HEK293 (cell line): ENCODE data around the gene CLEC12A.

ENCODE experiments used
- CTCF ChIA-PET: fragments of 350-600 bp; formaldehyde crosslinking; extraction: SDS; loops from one replicate; lab custom pipeline; 2021; ENCODE audit warnings: antibody characterized with exemption; lab: Yijun Ruan, JAX
- POLR2A ChIA-PET: fragments of 300-600 bp; formaldehyde crosslinking; extraction: SDS; loops from one replicate; lab custom pipeline; 2020; ENCODE audit warnings: antibody characterized with exemption, inconsistent platforms; lab: Yijun Ruan, JAX
- H3K27ac ChIP-seq: fragments of 200-500 bp; sonication (Bioruptor generic); 2 replicates; pipeline ENCODE4 v1.5.1; 2014; ENCODE audit warnings: low read depth, low read length, control low read depth, inconsistent platforms; ENCODE audit errors: extremely low read depth
- H3K36me3 ChIP-seq, 2 experiments: fragments of 200-500 bp in 1 of 2; sonication (Bioruptor generic) in 1 of 2; 1 replicate in 1 of 2; 2 replicates in 1 of 2; pipeline ENCODE4 v1.5.1; 2014 to 2017; ENCODE audit warnings: inconsistent platforms in 2 of 2, low read length in 2 of 2; ENCODE audit not compliant: control insufficient read depth in 2 of 2, insufficient read depth in 1 of 2
- H3K4me1 ChIP-seq: fragments of 200-500 bp; sonication (Bioruptor generic); 2 replicates; pipeline ENCODE4 v1.5.1; 2014; ENCODE audit warnings: mild to moderate bottlenecking, low read length, inconsistent platforms; ENCODE audit not compliant: control insufficient read depth, insufficient read depth
- H3K4me3 ChIP-seq: 2 replicates; pipeline ENCODE4 v1.5.1; 2011; ENCODE audit warnings: low read depth, mild to moderate bottlenecking, control low read depth, low read length, moderate library complexity
- H3K9me3 ChIP-seq: fragments of 200-500 bp; sonication (Bioruptor generic); 2 replicates; pipeline ENCODE4 v1.5.1; 2014; ENCODE audit warnings: low read depth, low read length, inconsistent platforms; ENCODE audit not compliant: control insufficient read depth, insufficient read depth
- ELK4 ChIP-seq: IDR thresholded peaks from 2 replicates; pipeline ENCODE4 v1.6.1; 2011; ENCODE audit warnings: mild to moderate bottlenecking, low read depth, low read length, borderline replicate concordance
- HOXC10 ChIP-seq: sonication (generic); formaldehyde crosslinking; IDR thresholded peaks from 2 replicates; pipeline ENCODE4 v1.8.1; 2023; ENCODE audit warnings: mild to moderate bottlenecking, missing genetic modification reagents
- KLF9 ChIP-seq: fragments of 450-650 bp; formaldehyde crosslinking; IDR thresholded peaks from 2 replicates; pipeline ENCODE4 v1.5.1; 2016; ENCODE audit warnings: missing biosample characterization, missing genetic modification characterization, low read depth
- REPIN1 ChIP-seq: fragments of 450-650 bp; formaldehyde crosslinking; IDR thresholded peaks from 2 replicates; pipeline ENCODE4 v1.5.1; 2017; ENCODE audit warnings: missing biosample characterization, missing genetic modification characterization, low read depth
- SALL2 ChIP-seq: fragments of 450-650 bp; formaldehyde crosslinking; IDR thresholded peaks from 2 replicates; pipeline ENCODE4 v1.5.0; 2017; ENCODE audit warnings: missing biosample characterization, mild to moderate bottlenecking, missing genetic modification characterization, borderline replicate concordance
- YY2 ChIP-seq: fragments of 450-650 bp; formaldehyde crosslinking; IDR thresholded peaks from 2 replicates; pipeline ENCODE4 v1.5.1; 2016; ENCODE audit warnings: missing biosample characterization, missing genetic modification characterization
- ZBTB11 ChIP-seq: fragments of 450-650 bp; formaldehyde crosslinking; conservative IDR thresholded peaks from 2 replicates; pipeline ENCODE4 v1.5.1; 2016; ENCODE audit warnings: low read depth, missing biosample characterization, missing genetic modification characterization
- ZBTB48 ChIP-seq: fragments of 450-650 bp; formaldehyde crosslinking; IDR thresholded peaks from 2 replicates; pipeline ENCODE4 v1.5.1; 2016; ENCODE audit warnings: missing biosample characterization, missing genetic modification characterization
- ZFHX2 ChIP-seq: fragments of 450-650 bp; formaldehyde crosslinking; conservative IDR thresholded peaks from 2 replicates; pipeline ENCODE4 v1.5.1; 2016; ENCODE audit warnings: missing biosample characterization, missing genetic modification characterization
- ZFP41 ChIP-seq: fragments of 450-650 bp; formaldehyde crosslinking; IDR thresholded peaks from 2 replicates; pipeline ENCODE4 v1.5.1; 2016; ENCODE audit warnings: missing biosample characterization, missing genetic modification characterization, borderline replicate concordance
- ZNF169 ChIP-seq: fragments of 450-650 bp; formaldehyde crosslinking; IDR thresholded peaks from 2 replicates; pipeline ENCODE4 v1.5.1; 2016; ENCODE audit warnings: missing biosample characterization, missing genetic modification characterization
- ZNF239 ChIP-seq: fragments of 450-650 bp; formaldehyde crosslinking; IDR thresholded peaks from 2 replicates; pipeline ENCODE4 v1.5.1; 2016; ENCODE audit warnings: missing biosample characterization, missing genetic modification characterization
- ZNF341 ChIP-seq: fragments of 450-650 bp; formaldehyde crosslinking; IDR thresholded peaks from 2 replicates; pipeline ENCODE4; 2016; ENCODE audit warnings: low read depth, missing biosample characterization, missing genetic modification characterization
- ZNF362 ChIP-seq: fragments of 450-650 bp; formaldehyde crosslinking; IDR thresholded peaks from 2 replicates; pipeline ENCODE4 v1.5.1; 2016; ENCODE audit warnings: missing biosample characterization, missing genetic modification characterization
- ZNF394 ChIP-seq: fragments of 450-650 bp; formaldehyde crosslinking; IDR thresholded peaks from 2 replicates; pipeline ENCODE4 v1.5.1; 2016; ENCODE audit warnings: missing biosample characterization, missing genetic modification characterization, mild to moderate bottlenecking, moderate library complexity, borderline replicate concordance
- ZNF433 ChIP-seq: fragments of 450-650 bp; formaldehyde crosslinking; IDR thresholded peaks from 2 replicates; pipeline ENCODE4 v1.5.1; 2016; ENCODE audit warnings: missing biosample characterization, missing genetic modification characterization, low read depth
- ZNF513 ChIP-seq: fragments of 450-650 bp; IDR thresholded peaks from 2 replicates; pipeline ENCODE4 v1.5.1; 2018; ENCODE audit warnings: missing biosample characterization, missing genetic modification characterization
- ZNF549 ChIP-seq: fragments of 450-650 bp; IDR thresholded peaks from 2 replicates; pipeline ENCODE4 v1.5.1; 2018; ENCODE audit warnings: missing biosample characterization, missing genetic modification characterization, mild to moderate bottlenecking, inconsistent platforms, moderate library complexity
- ZNF621 ChIP-seq: fragments of 450-650 bp; formaldehyde crosslinking; IDR thresholded peaks from 2 replicates; pipeline ENCODE4 v1.5.1; 2017; ENCODE audit warnings: missing biosample characterization, missing genetic modification characterization
- ZNF624 ChIP-seq: fragments of 450-650 bp; formaldehyde crosslinking; IDR thresholded peaks from 2 replicates; pipeline ENCODE4 v1.5.1; 2017; ENCODE audit warnings: missing biosample characterization, missing genetic modification characterization
- ZNF701 ChIP-seq: fragments of 450-650 bp; formaldehyde crosslinking; IDR thresholded peaks from 2 replicates; pipeline ENCODE4 v1.5.1; 2016; ENCODE audit warnings: missing biosample characterization, missing genetic modification characterization
- ZNF777 ChIP-seq: fragments of 450-650 bp; formaldehyde crosslinking; IDR thresholded peaks from 2 replicates; pipeline ENCODE4 v1.5.1; 2017; ENCODE audit warnings: missing biosample characterization, missing genetic modification characterization, borderline replicate concordance
- ZNF837 ChIP-seq: fragments of 450-650 bp; formaldehyde crosslinking; IDR thresholded peaks from 2 replicates; pipeline ENCODE4 v1.5.1; 2016; ENCODE audit warnings: missing biosample characterization, missing genetic modification characterization

CLEC12A gene

GRCh38 chr12:10027721-10028120 is 56.5 kb downstream of the CLEC12A start:
- CTCF ChIA-PET = interaction anchor here (1.4 kb wide), 1 partner anchor 116 kb away, joined by 5 read pairs; no protein-coding TSS in a partner anchor
- Histone ChIP-seq H3K9me3 (no peaks in the 10 kb centered on the region), H3K27ac (no peak overlapping the region), H3K4me3 (no peak overlapping the region), H3K4me1 (no peaks in the 10 kb centered on the region), H3K36me3 (no peaks in the 10 kb centered on the region)
- POLR2A ChIA-PET = no interaction called here
- TF ChIP-seq ZNF394 (tag by site-specific recombination) (no peak), ZNF341 (tag by site-specific recombination) (no peak), ZNF837 (tag by site-specific recombination) (no peak)

- Histone ChIP-seq H3K27ac (no peak within 1 kb of the TSS), H3K9me3 (no peaks in the 10 kb centered on the region), H3K4me1 (no peaks in the 10 kb centered on the region), H3K36me3 (no peaks in the 10 kb centered on the region), H3K4me3 (no peak within 1 kb of the TSS)
- ChIA-PET POLR2A (no interaction called here), CTCF (interaction anchor here (0.6 to 0.9 kb wide), 3 partner anchors 124 to 261 kb away, joined by 3 to 4 read pairs (median 3); no protein-coding TSS in a partner anchor)
- TF ChIP-seq SALL2 (no peak), ZNF621 (tag by site-specific recombination) (no peak), ZNF701 (tag by site-specific recombination) (no peak), ZNF239 (tag by site-specific recombination) (no peak), ZFHX2 (no peak), REPIN1 (tag by site-specific recombination) (no peak), ZNF777 (no peak), KLF9 (tag by site-specific recombination) (no peak), ELK4 (no peak), ZNF624 (no peak), HOXC10 (no peak), ZNF362 (tag by site-specific recombination) (no peak), ZBTB48 (tag by site-specific recombination) (no peak), ZNF549 (no peak), ZNF513 (tag by site-specific recombination) (no peak), YY2 (no peak), ZBTB11 (tag by site-specific recombination) (no peak), ZNF169 (tag by site-specific recombination) (no peak), ZNF433 (no peak), ZFP41 (tag by site-specific recombination) (no peak)
Measured at GRCh38 chr12:10030446-10030845, 59.2 kb downstream of the CLEC12A start, which contains the start of gene CLEC9A. TSS of gene CLEC9A (plus strand) at chr12:10030682. CDS start at chr12:10052688, 22,006 bp downstream.
